GM12892 (cell line): ENCODE measurements around the gene RHPN2.

ENCODE experiments used
- POLR2AphosphoS5 ChIP-seq: IDR thresholded peaks from 2 replicates; pipeline ENCODE4 v1.6.1; 2011; ENCODE audit warnings: low read depth, low read length, control low read depth
- TAF1 ChIP-seq: IDR thresholded peaks from 2 replicates; pipeline ENCODE4 v1.6.1; 2011; ENCODE audit warnings: low read depth, mild to moderate bottlenecking, control low read depth, low read length, borderline replicate concordance

DNA sequence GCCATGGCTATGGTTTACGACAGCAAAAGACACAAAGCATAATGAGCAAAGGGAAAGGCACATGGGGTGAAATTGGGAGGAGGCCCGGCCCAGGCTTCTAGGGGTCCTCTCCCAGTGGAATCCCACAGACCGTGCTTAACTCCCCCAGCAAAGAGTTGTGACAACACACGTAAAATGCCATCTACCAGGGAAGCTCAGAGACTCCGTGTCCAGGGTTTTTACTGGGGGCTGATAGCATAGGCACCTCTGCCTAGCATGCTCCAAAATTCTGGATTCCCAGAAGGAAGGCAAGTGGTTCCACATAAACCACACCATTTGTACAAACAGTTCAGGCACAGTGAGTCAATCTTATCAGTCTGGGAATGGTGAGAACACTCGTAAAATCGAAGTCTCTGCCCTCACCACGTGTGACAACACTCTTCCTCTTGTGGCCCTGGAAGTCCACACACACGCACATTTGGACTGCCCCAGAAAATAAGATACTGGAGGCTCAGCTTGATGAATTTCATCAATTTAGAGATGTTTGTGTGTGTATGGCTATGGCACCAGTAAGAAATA is 34.9 kb downstream of the RHPN2 start:
- TF ChIP-seq POLR2AphosphoS5: no peak
- TF ChIP-seq TAF1: no peak
